CD4-positive, alpha-beta T cell treated with Interleukin-17A for 4 hours (primary cell): ENCODE results near the gene DHRS3.
"Not testable (repeated sequence)": the region's sequence is repeated elsewhere in the genome, so short reads cannot be mapped to it uniquely, and the experiment has no call there.

Experiments
- DNase-seq: peaks from one replicate; pipeline ENCODE4 v3.0.0-alpha.2; 2020; ENCODE audit warnings: mixed read lengths

Gene DHRS3

DNA sequence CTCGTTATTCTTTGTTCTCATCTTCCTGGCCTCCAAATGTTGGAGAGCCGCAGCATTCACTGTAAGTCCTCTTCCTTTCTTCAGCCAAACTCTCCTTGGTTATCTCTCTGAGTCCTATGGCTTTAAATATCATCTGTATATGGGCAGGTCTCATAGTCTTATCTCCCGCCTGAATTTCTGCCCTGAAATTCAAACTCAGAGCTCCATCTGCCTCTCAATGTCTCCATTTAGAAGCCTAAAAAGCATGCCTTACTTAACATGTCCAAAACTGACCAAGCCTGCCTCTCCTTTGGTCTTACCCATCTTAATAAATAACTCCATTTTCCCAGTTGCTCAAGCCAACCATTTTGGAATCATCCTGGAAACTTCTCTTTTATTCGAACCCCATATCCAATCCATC lies 80.7 kb downstream of the DHRS3 start:
- DNase-seq: no peak

- DNase-seq: no peak
These were observed 81.9 kb downstream of the DHRS3 start for GRCh38 chr1:12536023-12536639.

DNA sequence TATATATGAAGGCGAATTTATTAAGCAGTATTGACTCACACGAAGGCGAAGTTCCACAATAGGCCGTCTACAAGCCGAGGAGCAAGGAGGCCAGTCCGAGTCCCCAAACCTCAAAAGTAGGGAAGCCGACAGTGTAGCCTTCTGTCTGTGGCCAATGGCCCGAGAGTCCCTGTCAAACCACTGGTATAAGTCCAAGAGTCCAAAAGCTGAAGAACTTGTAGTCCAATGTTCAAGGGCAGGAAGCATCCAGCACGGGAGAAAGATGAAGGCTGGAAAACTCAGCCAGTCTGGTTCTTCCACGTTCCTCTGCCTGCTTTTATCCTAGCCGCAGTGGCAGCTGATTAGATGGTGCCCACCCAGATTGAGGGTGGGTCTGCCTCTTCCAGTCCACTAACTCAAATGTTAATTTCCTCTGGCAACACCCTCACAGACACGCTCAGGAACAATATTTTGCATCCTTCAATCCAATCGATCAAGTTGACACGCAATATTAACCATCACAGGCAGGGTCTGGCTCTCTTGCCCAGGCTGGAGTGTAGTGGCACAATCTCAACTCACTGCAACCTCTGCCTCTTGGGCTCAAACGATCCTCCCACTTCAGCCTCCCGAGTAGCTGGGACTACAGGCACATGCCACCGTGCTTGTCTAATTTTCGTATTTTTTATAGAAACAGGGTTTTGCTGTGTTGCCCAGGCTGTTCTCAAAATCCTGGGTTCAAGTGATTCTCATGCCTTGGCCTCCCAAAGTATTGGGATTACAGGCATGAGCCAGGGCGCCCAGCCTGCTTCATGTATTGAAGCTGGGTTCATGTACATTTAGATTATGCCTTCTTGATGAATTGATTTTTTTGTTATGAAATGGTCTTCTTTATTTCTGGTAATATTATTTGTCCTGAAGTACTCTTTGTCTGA lies 85.3 kb downstream of the DHRS3 start:
- DNase-seq: no peak

- no peak for DNase-seq
These were observed 86.9 kb downstream of the DHRS3 start for GRCh38 chr1:12531179-12531499.

GRCh38 chr1:12530462-12531178 lies 87.4 kb downstream of the DHRS3 start:
- no peak for DNase-seq

- no peak for DNase-seq
These were observed 88.3 kb downstream of the DHRS3 start for GRCh38 chr1:12529640-12530174.

- DNase-seq: no peak
These were observed 89.8 kb downstream of the DHRS3 start for GRCh38 chr1:12528021-12528852.

GRCh38 chr1:12527564-12527963 lies 90.4 kb downstream of the DHRS3 start:
- DNase-seq: no peak

GRCh38 chr1:12525311-12526181 lies 92.5 kb downstream of the DHRS3 start:
- no peak for DNase-seq

DNA sequence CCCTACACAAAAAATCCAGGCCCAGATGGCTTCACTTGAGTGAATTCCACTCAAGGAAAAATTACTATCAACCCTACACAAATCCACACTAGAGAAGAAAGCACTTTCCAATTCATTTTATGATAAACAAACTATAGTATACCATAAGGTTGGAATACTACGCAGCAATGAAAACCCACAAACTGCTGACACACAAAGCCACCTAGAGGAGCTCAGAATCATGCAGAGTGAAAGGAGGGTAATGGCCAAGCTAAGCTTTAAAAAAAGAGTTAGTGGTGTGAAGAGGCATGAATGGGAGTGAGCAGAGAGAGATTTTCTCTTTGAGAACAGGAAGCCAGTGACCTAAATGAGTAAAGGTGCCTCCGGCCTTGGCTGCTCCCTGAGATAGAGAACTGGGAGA lies 93.7 kb downstream of the DHRS3 start:
- DNase-seq: no peak

- DNase-seq: not testable (repeated sequence)
These were observed 95.2 kb downstream of the DHRS3 start for GRCh38 chr1:12522780-12523179.

DNA sequence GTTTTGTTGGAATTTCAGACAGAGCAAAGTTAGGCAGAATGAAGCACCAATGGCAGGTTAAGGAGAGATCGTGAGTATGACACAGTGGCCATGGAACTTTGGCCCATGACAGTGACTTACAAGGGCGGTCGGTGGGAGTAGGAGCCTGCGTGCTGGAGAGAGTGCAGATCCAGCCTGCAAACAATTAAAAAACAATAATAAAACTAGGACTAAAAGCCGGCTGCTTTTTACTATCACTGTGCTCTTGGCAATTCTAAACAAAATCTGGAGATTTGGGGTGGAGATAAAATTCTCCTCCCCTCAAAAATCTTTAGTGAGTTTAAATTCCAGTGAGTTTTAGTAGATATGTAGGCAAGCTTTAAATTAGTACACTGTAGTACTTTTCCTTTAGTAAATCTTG lies 96.9 kb downstream of the DHRS3 start:
- no peak for DNase-seq

- no peak for DNase-seq
These were observed 98.2 kb downstream of the DHRS3 start for GRCh38 chr1:12519693-12520364.

DNA sequence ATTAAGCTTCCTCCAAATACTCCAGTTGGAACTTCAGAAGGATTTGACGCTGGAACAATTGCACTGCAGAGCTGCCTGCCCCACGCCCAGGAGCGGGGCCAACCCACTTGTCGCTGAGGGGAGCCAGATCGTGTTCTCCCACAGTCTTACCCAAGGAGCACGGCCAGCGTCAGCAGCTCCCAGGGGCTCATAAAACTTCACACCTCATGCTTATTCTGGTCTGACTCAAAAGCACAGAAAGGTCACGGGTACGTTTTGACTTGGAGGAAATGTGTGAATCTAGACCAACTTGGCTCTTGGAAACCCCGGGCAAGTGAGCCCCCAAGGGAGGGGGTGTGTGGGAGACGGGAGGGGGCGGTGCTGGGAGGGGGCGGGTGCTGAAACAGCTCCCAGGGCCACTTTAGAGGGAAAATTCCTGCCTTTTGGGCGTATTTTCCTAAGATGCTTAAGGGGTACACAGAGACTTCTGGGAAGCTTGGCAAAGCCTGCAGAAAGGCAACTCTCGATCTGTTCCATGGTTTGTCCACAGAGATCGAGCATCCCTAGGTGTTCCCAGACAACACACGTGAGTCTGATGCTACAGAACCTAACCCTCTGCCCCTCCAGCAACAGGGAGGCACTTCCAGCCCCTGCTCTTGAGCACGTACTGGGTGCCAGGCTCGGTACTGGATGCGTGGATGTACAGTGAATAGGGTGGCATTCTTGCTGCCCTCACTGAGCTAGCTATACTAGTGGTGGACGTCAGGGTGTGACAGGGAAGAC lies 98.9 kb downstream of the DHRS3 start:
- DNase-seq: no peak
